Measurements from ENCODE around the gene FASTKD3.
A peak's percentile ranks its signal among the peaks of the same experiment; 100 is the strongest.

FASTKD3 gene

GRCh38 chr5:7884491-7885267 lies 15.8 kb upstream of the FASTKD3 start:
- Mint-ChIP-seq H3K4me1 (no peaks in the 10 kb centered on the region), H3K27ac (no peak overlapping the region), H3K36me3 (ENCODE audit: low read depth) (peaks cover 65% of the 10 kb centered on the region), H3K27me3 (ENCODE audit: low read depth, poor library complexity) (no peaks in the 10 kb centered on the region), H3K9me3 (no peaks in the 10 kb centered on the region), H3K4me3 (no peak overlapping the region)
- no peak for TF ChIP-seq CTCF (IDR thresholded peaks at IDR 0.05)
- DNase-seq: no peak

- DNase-seq: no peak
- Mint-ChIP-seq H3K4me1 (no peaks in the 10 kb centered on the region), H3K9me3 (no peaks in the 10 kb centered on the region), H3K4me3 (no peak overlapping the region), H3K27me3 (ENCODE audit: low read depth, poor library complexity) (no peaks in the 10 kb centered on the region), H3K27ac (no peak overlapping the region), H3K36me3 (ENCODE audit: low read depth) (peaks cover 59% of the 10 kb centered on the region)
- no peak for TF ChIP-seq CTCF (IDR thresholded peaks at IDR 0.05)
Measured at GRCh38 chr5:7882926-7883325, 14.1 kb upstream of the FASTKD3 start.

GRCh38 chr5:7881816-7882215 lies 13.0 kb upstream of the FASTKD3 start:
- peaks cover 59% of the 10 kb centered on the region for H3K36me3 Mint-ChIP-seq (ENCODE audit: low read depth)
- no peaks in the 10 kb centered on the region for H3K27me3 Mint-ChIP-seq (ENCODE audit: low read depth, poor library complexity)
- no peak overlapping the region for H3K27ac Mint-ChIP-seq
- no peak for DNase-seq
- H3K4me1 Mint-ChIP-seq: no peaks in the 10 kb centered on the region
- no peak for TF ChIP-seq CTCF (IDR thresholded peaks at IDR 0.05)
- H3K9me3 Mint-ChIP-seq: no peaks in the 10 kb centered on the region
- H3K4me3 Mint-ChIP-seq: no peak overlapping the region

- H3K4me3 Mint-ChIP-seq: no peak overlapping the region
- TF ChIP-seq CTCF (IDR thresholded peaks at IDR 0.05): no peak
- H3K27ac Mint-ChIP-seq: peak overlapping the region; percentile 32
- H3K27me3 Mint-ChIP-seq (ENCODE audit: low read depth, poor library complexity): no peaks in the 10 kb centered on the region
- no peak for DNase-seq
- H3K4me1 Mint-ChIP-seq: no peaks in the 10 kb centered on the region
- no peaks in the 10 kb centered on the region for H3K9me3 Mint-ChIP-seq
- peaks cover 57% of the 10 kb centered on the region for H3K36me3 Mint-ChIP-seq (ENCODE audit: low read depth)
Measured at GRCh38 chr5:7881091-7881490, 12.3 kb upstream of the FASTKD3 start.

- Mint-ChIP-seq H3K27me3 (ENCODE audit: low read depth, poor library complexity) (no peaks in the 10 kb centered on the region), H3K4me3 (no peak overlapping the region), H3K4me1 (no peaks in the 10 kb centered on the region), H3K27ac (no peak overlapping the region), H3K36me3 (ENCODE audit: low read depth) (peaks cover 55% of the 10 kb centered on the region), H3K9me3 (no peaks in the 10 kb centered on the region)
- TF ChIP-seq CTCF (IDR thresholded peaks at IDR 0.05): no peak
- DNase-seq: no peak
Measured at GRCh38 chr5:7878381-7878873, 9.6 kb upstream of the FASTKD3 start.

GRCh38 chr5:7877851-7878250 lies 9.0 kb upstream of the FASTKD3 start:
- H3K27me3 Mint-ChIP-seq (ENCODE audit: low read depth, poor library complexity): no peaks in the 10 kb centered on the region
- no peak for DNase-seq
- H3K4me1 Mint-ChIP-seq: peaks cover under 1% of the 10 kb centered on the region
- peaks cover 52% of the 10 kb centered on the region for H3K36me3 Mint-ChIP-seq (ENCODE audit: low read depth)
- TF ChIP-seq CTCF (IDR thresholded peaks at IDR 0.05): no peak
- H3K9me3 Mint-ChIP-seq: no peaks in the 10 kb centered on the region
- no peak overlapping the region for H3K27ac Mint-ChIP-seq
- no peak overlapping the region for H3K4me3 Mint-ChIP-seq

Measured in nephron progenitor cell (in vitro differentiated cells).